Neural cell (in vitro differentiated cells): Measurements from ENCODE around the gene TSEN2.

Experiments used
- EP300 ChIP-seq: fragments of 450-650 bp; conservative IDR thresholded peaks from 2 replicates; pipeline ENCODE4 v1.6.1; 2014; ENCODE audit warnings: antibody characterized with exemption, mild to moderate bottlenecking, moderate library complexity; ENCODE audit not compliant: poor library complexity, severe bottlenecking
- EZH2 ChIP-seq: fragments of 200-600, 300-800 bp; shearing (Covaris generic), sonication (generic); IDR thresholded peaks from 2 replicates; pipeline ENCODE4 v1.6.1; 2014; ENCODE audit warnings: antibody characterized with exemption, low read length, borderline replicate concordance, mild to moderate bottlenecking; ENCODE audit not compliant: insufficient read depth, poor library complexity, severe bottlenecking
- MXI1 ChIP-seq: fragments of 450-650 bp; conservative IDR thresholded peaks from 2 replicates; pipeline ENCODE4 v1.6.1; 2014; ENCODE audit warnings: antibody characterized with exemption, mild to moderate bottlenecking; ENCODE audit not compliant: poor library complexity, severe bottlenecking
- POLR2AphosphoS5 ChIP-seq: IDR thresholded peaks from 2 replicates; pipeline ENCODE4 v1.6.1; 2012
- RAD21 ChIP-seq: fragments of 450-650 bp; conservative IDR thresholded peaks from 2 replicates; pipeline ENCODE4 v1.6.1; 2014; ENCODE audit warnings: antibody characterized with exemption, mild to moderate bottlenecking, moderate library complexity
- REST ChIP-seq: IDR thresholded peaks from 2 replicates; pipeline ENCODE4 v1.6.1; 2012; ENCODE audit warnings: borderline replicate concordance
- SMC3 ChIP-seq: fragments of 450-650 bp; conservative IDR thresholded peaks from 2 replicates; pipeline ENCODE4 v1.6.1; 2014; ENCODE audit warnings: antibody characterized with exemption, mild to moderate bottlenecking, moderate library complexity; ENCODE audit not compliant: poor library complexity
- TAF1 ChIP-seq: IDR thresholded peaks from 2 replicates; pipeline ENCODE4 v1.6.1; 2012; ENCODE audit warnings: low read depth
- TF ChIP-seq, protein P1 (sequence below): fragments of 450-650 bp; IDR thresholded peaks from 2 replicates; pipeline ENCODE4 v1.5.1; 2014; ENCODE audit warnings: antibody characterized with exemption, mild to moderate bottlenecking, moderate library complexity; ENCODE audit not compliant: poor library complexity, severe bottlenecking

DNA sequence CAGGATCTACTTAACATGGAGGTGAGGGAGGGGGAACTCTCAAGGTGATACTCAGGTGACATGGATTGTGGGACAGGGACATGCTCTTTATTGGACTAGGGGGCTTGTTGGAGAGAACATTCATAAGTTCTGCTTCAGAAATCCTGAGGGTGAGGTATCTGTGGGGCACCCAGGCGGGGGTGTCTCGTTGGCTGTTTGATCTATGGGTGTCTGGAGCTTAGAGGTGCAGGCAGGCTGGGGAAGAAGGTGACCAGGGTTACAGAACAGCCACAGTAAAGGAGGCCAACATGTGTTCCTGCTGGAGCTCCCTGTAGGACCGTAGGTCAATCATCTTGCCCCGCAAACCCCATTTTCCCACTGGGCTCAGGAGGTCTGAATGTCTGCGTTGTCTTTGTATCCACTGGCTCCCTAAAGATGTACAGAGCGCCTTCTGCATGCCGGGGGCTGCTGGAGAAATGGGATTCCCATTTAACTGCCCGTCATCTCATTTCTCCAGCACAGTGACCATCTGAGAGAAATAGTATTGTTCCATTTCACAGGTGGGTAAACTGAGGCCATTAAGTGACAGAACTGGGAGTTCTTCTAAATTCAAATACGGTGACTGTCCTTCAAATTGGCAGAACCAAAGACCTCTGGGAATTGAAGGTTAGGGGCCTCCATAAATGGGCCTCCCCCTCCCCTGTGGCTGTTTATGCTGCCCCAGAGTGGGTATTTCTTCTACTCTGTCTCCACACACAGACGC, 40.3 kb upstream of the TSEN2 start:
- TF ChIP-seq MXI1 (no peak), EZH2 (no peak), SMC3 (no peak), POLR2AphosphoS5 (no peak), TAF1 (no peak), EP300 (no peak), REST (no peak), RAD21 (no peak)
- TF ChIP-seq, protein P1, sequence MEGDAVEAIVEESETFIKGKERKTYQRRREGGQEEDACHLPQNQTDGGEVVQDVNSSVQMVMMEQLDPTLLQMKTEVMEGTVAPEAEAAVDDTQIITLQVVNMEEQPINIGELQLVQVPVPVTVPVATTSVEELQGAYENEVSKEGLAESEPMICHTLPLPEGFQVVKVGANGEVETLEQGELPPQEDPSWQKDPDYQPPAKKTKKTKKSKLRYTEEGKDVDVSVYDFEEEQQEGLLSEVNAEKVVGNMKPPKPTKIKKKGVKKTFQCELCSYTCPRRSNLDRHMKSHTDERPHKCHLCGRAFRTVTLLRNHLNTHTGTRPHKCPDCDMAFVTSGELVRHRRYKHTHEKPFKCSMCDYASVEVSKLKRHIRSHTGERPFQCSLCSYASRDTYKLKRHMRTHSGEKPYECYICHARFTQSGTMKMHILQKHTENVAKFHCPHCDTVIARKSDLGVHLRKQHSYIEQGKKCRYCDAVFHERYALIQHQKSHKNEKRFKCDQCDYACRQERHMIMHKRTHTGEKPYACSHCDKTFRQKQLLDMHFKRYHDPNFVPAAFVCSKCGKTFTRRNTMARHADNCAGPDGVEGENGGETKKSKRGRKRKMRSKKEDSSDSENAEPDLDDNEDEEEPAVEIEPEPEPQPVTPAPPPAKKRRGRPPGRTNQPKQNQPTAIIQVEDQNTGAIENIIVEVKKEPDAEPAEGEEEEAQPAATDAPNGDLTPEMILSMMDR, result no peak
